Measurements from ENCODE around the gene SEMA4C.

- TF ChIP-seq CTCF (IDR thresholded peaks at IDR 0.05) (no peak), REST (IDR thresholded peaks at IDR 0.05; ENCODE audit: insufficient read depth in 1 of 2, low read depth in 2 of 2, low read length in 1 of 2) (no peak)
Measured at GRCh38 chr2:96824079-96824870, 45.6 kb downstream of the SEMA4C start.
